Thoracic aorta (tissue), 2 donors: ENCODE measurements around the gene TGFBR1. TPM values are rescaled to one million over a fixed set of nuclear protein-coding genes. Genes with fewer than 3 reads are reported as not detected.

Experiments used
- ATAC-seq: fragments of 150-250 bp; one replicate; pipeline ENCODE4 v1.8.0; 2017; ENCODE audit warnings: low read depth; ENCODE audit not compliant: insufficient number of reproducible peaks, low FRiP score
- DNase-seq: peaks from one replicate; pipeline ENCODE4 v3.0.0-alpha.2; 2020; ENCODE audit warnings: low spot score
- H3K27ac ChIP-seq, 2 donors: fragments of 200-600 bp; sonication (generic); 1 replicate in 1 of 2; 2 replicates in 1 of 2; pipeline ENCODE4 v1.5.1; 2016; ENCODE audit warnings: mild to moderate bottlenecking in 2 of 2, moderate library complexity in 2 of 2
- H3K27me3 ChIP-seq: fragments of 200-600 bp; sonication (generic); replicated peaks from 2 replicates; pipeline ENCODE4 v1.6.0; 2016; ENCODE audit warnings: mild to moderate bottlenecking; ENCODE audit not compliant: insufficient read depth
- H3K36me3 ChIP-seq: fragments of 200-600 bp; sonication (generic); one replicate; pipeline ENCODE4 v1.5.1; 2016
- H3K4me1 ChIP-seq, 2 donors: fragments of 200-600 bp; sonication (generic); 1 replicate in 1 of 2; 2 replicates in 1 of 2; pipeline versions ENCODE4 v1.5.1 to v1.6.0; 2016; ENCODE audit warnings: low read depth in 2 of 2, mild to moderate bottlenecking in 1 of 2; ENCODE audit not compliant: control insufficient read depth in 1 of 2
- H3K4me3 ChIP-seq: fragments of 200-600 bp; sonication (generic); 2 replicates; pipeline ENCODE4 v1.5.1; 2016; ENCODE audit warnings: mild to moderate bottlenecking
- H3K9me3 ChIP-seq: fragments of 200-600 bp; sonication (generic); 2 replicates; pipeline ENCODE4 v1.5.1; 2016
- CTCF ChIP-seq: fragments of 200-600 bp; sonication (generic); IDR thresholded peaks from one replicate; pipeline ENCODE4 v1.5.1; 2019; ENCODE audit warnings: antibody characterized with exemption
- total RNA-seq, 2 donors: library from RNA; depleted of rRNA; stranded (reverse); fragments of >200 nt; gene quantifications; one replicate each; pipeline versions ENCODE4 v1.1.0 to v1.2.3, GENCODE V29; 2016

Gene TGFBR1
- total RNA-seq, 2 donors from 2014 or later = 76.8 to 87.2 TPM

- no peak for ATAC-seq
Observed at GRCh38 chr9:99066571-99066970, 38.3 kb upstream of the TGFBR1 start.

GRCh38 chr9:99069075-99069474, 35.8 kb upstream of the TGFBR1 start:
- H3K4me3 ChIP-seq = no peak overlapping the region
- no peaks in the 10 kb centered on the region for H3K9me3 ChIP-seq
- peaks cover 5 to 25% of the 10 kb centered on the region in 2 donors for H3K4me1 ChIP-seq
- ATAC-seq = no peak
- TF ChIP-seq CTCF = no peak
- no peaks in the 10 kb centered on the region for H3K27me3 ChIP-seq
- DNase-seq = no peak
- H3K36me3 ChIP-seq = peaks cover 4% of the 10 kb centered on the region
- peak overlapping the region in 1 of 2 donors; percentile 43 for H3K27ac ChIP-seq

More at GRCh38 chr9:99066571-99066970, 38.3 kb upstream of the TGFBR1 start:
- Histone ChIP-seq H3K27ac (no peak overlapping the region), H3K4me1 (peaks cover 5 to 25% of the 10 kb centered on the region in 2 donors), H3K9me3 (no peaks in the 10 kb centered on the region), H3K4me3 (no peak overlapping the region), H3K36me3 (peaks cover 4% of the 10 kb centered on the region), H3K27me3 (no peaks in the 10 kb centered on the region)
- no peak for TF ChIP-seq CTCF
- DNase-seq = no peak

GRCh38 chr9:99069546-99069945, 35.4 kb upstream of the TGFBR1 start:
- Histone ChIP-seq H3K4me3 (no peak overlapping the region), H3K27me3 (no peaks in the 10 kb centered on the region), H3K36me3 (peaks cover 4% of the 10 kb centered on the region), H3K9me3 (no peaks in the 10 kb centered on the region), H3K4me1 (peaks cover 5 to 25% of the 10 kb centered on the region in 2 donors), H3K27ac (peak overlapping the region; percentile 43 to 57)
- ATAC-seq = no peak
- TF ChIP-seq CTCF = no peak
- no peak for DNase-seq

GRCh38 chr9:99070681-99071080, 34.2 kb upstream of the TGFBR1 start:
- ATAC-seq (no peak), DNase-seq (no peak)
- H3K4me3 ChIP-seq = no peak overlapping the region
- H3K9me3 ChIP-seq = no peaks in the 10 kb centered on the region
- peaks cover 5 to 25% of the 10 kb centered on the region in 2 donors for H3K4me1 ChIP-seq
- TF ChIP-seq CTCF = no peak
- H3K27ac ChIP-seq = peak overlapping the region; percentile 43 to 57
- no peaks in the 10 kb centered on the region for H3K27me3 ChIP-seq
- H3K36me3 ChIP-seq = peaks cover 4% of the 10 kb centered on the region

GRCh38 chr9:99071313-99072039, 33.4 kb upstream of the TGFBR1 start:
- TF ChIP-seq CTCF = no peak
- ATAC-seq (no peak), DNase-seq (no peak)
- Histone ChIP-seq H3K27ac (peak overlapping the region; percentile 43 to 57), H3K4me3 (no peak overlapping the region), H3K27me3 (no peaks in the 10 kb centered on the region), H3K36me3 (peaks cover 4% of the 10 kb centered on the region), H3K4me1 (peaks cover 5 to 25% of the 10 kb centered on the region in 2 donors), H3K9me3 (no peaks in the 10 kb centered on the region)
